ENCODE results near the gene BBOF1.

BBOF1 gene

GRCh38 chr14:74022346-74022745 lies 3.2 kb downstream of the BBOF1 start:
- DNase-seq (ENCODE audit: low read depth in 3 of 3, low spot score in 1 of 3) = no peak

- no peak for DNase-seq (ENCODE audit: low read depth in 3 of 3, low spot score in 1 of 3)
These were observed 10.0 kb downstream of the BBOF1 start for GRCh38 chr14:74029136-74029535.

DNA sequence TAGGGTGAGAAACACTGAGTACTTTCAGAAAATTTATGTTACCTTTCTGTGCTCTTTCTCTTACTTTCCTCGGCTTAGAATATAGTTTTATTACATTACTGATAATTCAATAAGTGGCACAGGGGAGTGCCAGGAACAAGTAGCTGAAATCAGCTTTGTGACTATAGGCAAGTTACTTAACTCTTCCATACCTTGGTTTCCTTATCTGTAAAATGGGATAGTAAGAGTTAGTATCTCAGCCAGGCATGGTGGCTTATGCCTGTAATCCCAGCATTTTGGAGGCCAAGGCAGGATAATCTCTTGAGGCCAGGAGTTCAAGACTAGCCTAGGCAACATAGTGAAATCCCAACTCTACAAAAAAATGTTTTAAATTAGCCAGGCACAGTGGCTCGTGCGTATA lies 15.4 kb downstream of the BBOF1 start:
- DNase-seq (ENCODE audit: low read depth in 3 of 3, low spot score in 1 of 3) = no peak

GRCh38 chr14:74035556-74035955 lies 16.4 kb downstream of the BBOF1 start:
- no peak for DNase-seq (ENCODE audit: low read depth in 3 of 3, low spot score in 1 of 3)

DNA sequence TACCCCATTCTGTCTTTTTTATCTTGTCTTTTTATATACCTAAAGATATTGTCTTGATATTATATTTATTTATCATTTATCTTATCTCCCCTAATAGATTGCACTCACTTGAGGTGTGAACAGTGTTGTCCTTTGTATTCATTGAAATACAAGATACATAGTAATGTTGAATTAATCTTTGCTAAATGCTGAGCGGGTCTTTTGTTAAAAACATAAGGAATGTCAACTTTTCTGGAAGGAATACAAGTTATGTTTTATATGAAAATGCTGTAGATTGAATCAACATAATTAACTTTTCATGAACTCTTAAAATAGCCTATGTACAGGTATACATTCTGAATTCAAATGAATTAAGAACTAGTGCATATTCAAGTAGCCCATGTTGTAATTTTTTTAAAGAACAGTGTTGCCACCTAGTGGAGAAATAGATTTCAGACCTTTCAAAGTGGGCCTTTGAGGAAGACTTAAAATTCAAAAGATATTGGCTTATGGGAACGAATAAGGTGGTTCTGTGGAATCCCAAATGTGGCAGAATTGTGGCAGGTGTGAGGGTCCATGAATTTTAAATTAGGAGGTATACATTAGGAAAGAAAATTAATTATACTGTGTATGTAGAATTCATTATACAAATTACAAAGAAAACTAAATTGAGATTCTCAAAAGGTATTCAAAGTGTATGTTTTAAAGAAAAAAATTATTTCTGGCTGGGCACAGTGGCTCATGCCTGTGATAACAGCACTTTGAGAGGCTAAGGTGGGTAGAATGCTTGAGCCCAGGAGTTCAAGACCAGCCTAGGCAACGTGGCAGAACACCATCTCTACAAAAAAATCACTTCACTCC lies 19.1 kb downstream of the BBOF1 start:
- DNase-seq (ENCODE audit: low read depth in 3 of 3, low spot score in 1 of 3) = no peak

GRCh38 chr14:74042296-74042695 lies 23.1 kb downstream of the BBOF1 start:
- no peak for DNase-seq (ENCODE audit: low read depth in 3 of 3, low spot score in 1 of 3)

GRCh38 chr14:74045522-74045921 lies 26.4 kb downstream of the BBOF1 start:
- no peak for DNase-seq (ENCODE audit: low read depth in 3 of 3, low spot score in 1 of 3)

- no peak for DNase-seq (ENCODE audit: low read depth in 3 of 3, low spot score in 1 of 3)
These were observed 29.1 kb downstream of the BBOF1 start for GRCh38 chr14:74048281-74048680.

DNA sequence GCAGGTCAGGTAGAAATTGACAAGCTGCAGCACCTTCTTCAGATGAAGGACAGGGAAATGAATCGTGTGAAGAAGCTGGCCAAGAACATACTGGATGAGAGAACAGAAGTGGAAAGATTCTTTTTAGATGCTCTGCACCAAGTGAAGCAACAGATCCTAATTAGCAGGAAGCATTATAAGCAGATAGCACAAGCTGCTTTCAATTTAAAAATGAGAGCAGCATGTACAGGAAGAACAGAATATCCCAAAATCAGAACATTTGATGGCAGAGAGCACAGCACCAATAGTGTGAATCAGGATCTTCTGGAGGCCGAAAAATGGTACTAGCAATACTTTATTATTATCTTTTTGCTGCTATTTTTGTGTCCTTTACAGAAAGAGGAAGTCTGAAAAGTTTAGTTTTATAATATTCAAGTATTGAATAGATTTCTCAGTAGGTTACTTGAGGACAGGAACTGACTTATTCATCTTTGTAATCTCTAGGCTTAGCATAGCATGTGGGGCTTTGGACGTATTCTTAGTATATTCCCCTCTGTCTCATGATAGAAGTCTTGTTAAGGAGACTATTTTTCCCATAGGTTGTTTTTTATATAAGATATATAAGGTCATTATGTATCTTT lies 30.8 kb downstream of the BBOF1 start:
- no peak for DNase-seq (ENCODE audit: low read depth in 3 of 3, low spot score in 1 of 3)

GRCh38 chr14:74062809-74063150 lies 43.6 kb downstream of the BBOF1 start:
- no peak for DNase-seq (ENCODE audit: low read depth in 3 of 3, low spot score in 1 of 3)

DNA sequence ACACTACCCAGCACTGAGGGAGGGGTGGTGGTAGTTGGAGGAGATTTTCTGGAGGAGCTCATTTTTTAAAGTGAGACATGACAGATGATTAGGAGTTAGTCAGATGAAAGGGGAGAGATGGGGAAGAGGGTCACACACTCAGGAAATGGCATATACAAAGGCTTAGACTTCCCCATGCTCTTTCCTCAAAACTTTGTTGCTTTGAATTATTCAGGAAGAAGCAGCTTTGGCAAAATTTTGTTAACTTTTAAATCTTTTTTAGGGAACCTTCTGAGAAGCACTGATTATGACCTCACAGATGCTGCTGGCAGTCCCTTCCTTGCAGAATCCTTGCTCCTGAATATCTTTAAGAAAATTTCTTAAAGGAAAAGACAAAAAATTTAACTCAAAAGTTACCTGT lies 45.3 kb downstream of the BBOF1 start:
- DNase-seq (ENCODE audit: low read depth in 3 of 3, low spot score in 1 of 3) = no peak

GRCh38 chr14:74064883-74065282 lies 45.7 kb downstream of the BBOF1 start:
- no peak for DNase-seq (ENCODE audit: low read depth in 3 of 3, low spot score in 1 of 3)

DNA sequence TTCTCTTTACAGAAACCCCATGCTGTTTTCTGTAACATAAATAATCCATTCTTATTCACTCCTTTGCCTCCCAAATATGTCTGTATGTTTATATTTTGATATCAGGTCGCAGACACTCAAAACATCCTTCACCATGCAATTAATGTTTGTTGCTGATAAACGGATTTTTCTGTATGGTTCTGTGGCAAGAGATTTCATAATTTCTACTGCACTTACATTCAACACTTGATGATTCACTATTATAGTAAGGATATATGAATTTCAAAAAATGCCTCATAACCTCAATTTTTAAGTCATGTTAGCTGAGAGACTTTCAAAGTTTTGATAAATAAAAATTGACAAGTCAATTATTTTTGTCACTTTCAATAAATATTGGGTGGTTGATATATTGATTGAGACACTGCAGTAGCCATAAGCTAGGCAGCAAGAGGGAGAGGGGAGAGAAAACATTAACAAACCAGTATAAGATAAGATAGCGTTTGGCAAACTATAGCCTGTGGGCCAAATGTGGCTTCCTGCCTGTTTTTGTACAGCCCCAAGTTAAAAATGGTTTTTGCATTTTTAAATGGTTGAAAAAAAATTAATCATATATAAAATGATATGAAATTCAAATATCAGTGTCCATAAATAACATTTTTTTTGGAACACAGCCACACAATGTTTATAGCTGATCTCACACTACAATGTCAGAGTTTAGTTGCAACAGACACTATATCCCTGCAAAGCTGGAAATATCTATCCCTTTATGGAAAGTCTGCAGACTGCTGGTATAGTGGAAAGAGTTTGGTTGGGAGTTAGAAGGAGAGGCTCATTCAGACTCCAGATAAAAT lies 46.8 kb downstream of the BBOF1 start:
- DNase-seq (ENCODE audit: low read depth in 3 of 3, low spot score in 1 of 3) = no peak

DNA sequence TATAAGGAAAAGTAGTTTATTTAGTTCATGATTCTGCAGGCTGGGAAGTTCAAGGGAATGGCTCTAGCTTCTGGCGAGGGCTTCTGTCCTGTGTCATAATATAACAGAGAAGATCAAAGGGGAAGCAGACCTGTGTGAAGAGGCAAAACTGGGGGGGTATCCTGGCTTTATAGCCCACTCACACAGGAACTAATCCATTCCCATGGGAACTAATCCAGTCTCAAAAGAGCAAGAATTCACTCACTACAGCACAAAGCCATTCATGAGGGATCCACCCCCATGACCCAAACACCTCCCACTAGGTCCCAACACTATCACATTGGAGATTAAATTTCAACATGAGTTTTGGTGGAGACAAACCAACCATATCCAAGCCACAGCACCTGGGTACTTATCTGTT lies 58.3 kb downstream of the BBOF1 start:
- DNase-seq (ENCODE audit: low read depth in 3 of 3, low spot score in 1 of 3) = no peak

- DNase-seq (ENCODE audit: low read depth in 3 of 3, low spot score in 1 of 3) = no peak
These were observed 61.8 kb downstream of the BBOF1 start for GRCh38 chr14:74080820-74081460.

GRCh38 chr14:74081491-74081890 lies 62.3 kb downstream of the BBOF1 start:
- no peak for DNase-seq (ENCODE audit: low read depth in 3 of 3, low spot score in 1 of 3)

DNA sequence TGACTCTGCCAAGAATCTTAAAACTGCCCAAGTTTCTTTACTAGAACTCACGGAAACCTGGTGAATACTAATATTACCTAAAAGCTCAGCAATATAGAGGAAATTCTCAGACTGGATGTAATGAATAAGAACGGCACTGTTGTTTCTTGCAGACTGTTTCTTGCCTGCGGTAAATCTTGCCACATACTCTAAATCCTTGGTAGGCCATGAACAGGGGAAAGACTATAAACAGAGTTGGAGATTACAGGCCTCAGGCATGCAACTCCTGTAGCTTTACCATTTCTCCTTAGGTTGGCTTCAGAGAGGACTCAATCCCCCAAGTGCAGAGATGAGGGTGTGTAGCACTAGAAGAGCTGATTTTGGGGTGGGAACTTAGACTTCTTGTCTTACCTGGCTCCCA lies 64.0 kb downstream of the BBOF1 start:
- DNase-seq (ENCODE audit: low read depth in 3 of 3, low spot score in 1 of 3) = no peak

GRCh38 chr14:74083784-74084276 lies 64.7 kb downstream of the BBOF1 start:
- peak in 2 of 3 donors; percentile 0 to 3 for DNase-seq (ENCODE audit: low read depth in 3 of 3, low spot score in 1 of 3)

DNA sequence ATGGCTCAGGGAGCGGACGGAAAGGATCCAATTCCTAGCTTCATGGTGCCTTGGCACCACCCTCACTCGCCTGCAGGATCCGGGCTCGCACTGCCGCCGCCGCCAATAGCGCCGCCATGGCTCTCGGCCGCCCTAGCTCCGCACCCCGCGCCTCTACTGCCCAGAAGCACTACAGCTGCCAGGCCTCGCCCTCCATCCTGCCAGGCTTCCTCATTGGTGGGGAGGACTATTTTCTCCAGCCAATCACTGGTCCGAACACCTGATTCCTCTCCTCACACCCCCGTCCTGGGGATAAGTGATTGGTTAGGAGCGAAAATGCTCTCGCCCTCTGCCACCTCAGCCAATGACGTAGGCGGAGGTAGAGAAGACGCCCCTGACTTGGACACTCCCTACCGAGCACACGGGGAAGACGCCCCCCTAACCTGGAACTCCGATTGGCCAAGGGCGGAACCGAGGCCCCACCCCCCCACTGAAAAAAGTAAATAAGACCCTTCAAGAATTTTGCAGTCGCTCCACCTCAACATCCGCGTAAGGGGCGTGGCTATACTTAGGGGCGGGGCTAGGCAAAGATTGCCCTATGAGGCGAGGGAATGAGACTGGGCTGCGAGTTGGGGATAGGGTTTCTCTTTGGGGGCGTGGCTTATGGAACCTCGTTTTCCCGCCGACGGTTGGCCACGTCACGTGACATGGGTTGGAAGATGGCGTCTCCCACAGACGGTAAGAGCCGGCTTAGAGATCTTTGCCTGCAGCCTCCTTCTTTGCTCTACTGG lies 65.3 kb downstream of the BBOF1 start, which contains the start of the genes ALDH6A1 and LIN52:
Gene ALDH6A1 (minus strand): TSS at position 177 of the 770 bp plus-strand sequence. CDS start 59 bp downstream, at position 118.
Gene LIN52 (plus strand): TSS at position 680 of the 770 bp plus-strand sequence. CDS start 19 bp downstream, at position 699.
- peak; percentile 100 for DNase-seq (ENCODE audit: low read depth in 3 of 3, low spot score in 1 of 3)

GRCh38 chr14:74085047-74085637 lies 66.0 kb downstream of the BBOF1 start:
- peak in 2 of 3 donors; percentile 2 to 7 for DNase-seq (ENCODE audit: low read depth in 3 of 3, low spot score in 1 of 3)
